ENCODE measurements around the gene MYL5.
A peak's percentile ranks its signal among the peaks of the same experiment; 100 is the strongest.
"Not testable (repeated sequence)": the region's sequence is repeated elsewhere in the genome, so short reads cannot be mapped to it uniquely, and the experiment has no call there.

Gene MYL5

GRCh38 chr4:705278-706082, 31.1 kb downstream of the MYL5 start, which contains the start of gene PCGF3:
PCGF3 (plus strand) TSS chr4:705832; CDS start chr4:733681, 27,849 bp downstream.
- Histone ChIP-seq H3K4me1 (ENCODE audit: insufficient read depth, low read length, severe bottlenecking) (peaks cover 9% of the 10 kb centered on the region), H3K27me3 (ENCODE audit: insufficient read depth, low read length) (no peaks in the 10 kb centered on the region), H3K9me2 (ENCODE audit: low read depth, low read length) (no peaks in the 10 kb centered on the region), H3K4me2 (ENCODE audit: low read length) (peak within 1 kb of the TSS; percentile 78), H3F3A (ENCODE audit: insufficient read depth, low read length) (no peaks in the 10 kb centered on the region), H3K27ac (ENCODE audit: low read depth, low read length, poor library complexity, severe bottlenecking) (no peak within 1 kb of the TSS), H3K9ac (ENCODE audit: low read length) (peak within 1 kb of the TSS; percentile 89), H4K20me1 (ENCODE audit: insufficient read depth, low read length) (no peaks in the 10 kb centered on the region), H2AFZ (ENCODE audit: low read length) (no peak within 1 kb of the TSS), H3K9me3 (ENCODE audit: low read length) (no peaks in the 10 kb centered on the region), H3K4me3 (ENCODE audit: low read depth, low read length, poor library complexity, severe bottlenecking) (peak within 1 kb of the TSS; percentile 97), H3K79me2 (ENCODE audit: insufficient read depth, low read length) (0 out of 2 replicates have a peak, but pooled peaks cover 3% of the 10 kb centered on the region), H3K36me3 (ENCODE audit: insufficient read depth, low read length) (peaks cover 5% of the 10 kb centered on the region; the same call in 1 of the 2 replicates)
- TF ChIP-seq CTCF (IDR thresholded peaks at IDR 0.05; ENCODE audit: low read length) (no peak), EZH2 (IDR thresholded peaks at IDR 0.05; ENCODE audit: borderline replicate concordance, low read length) (no peak)

GRCh38 chr4:706083-706633, 31.8 kb downstream of the MYL5 start:
- peak overlapping the region; percentile 89 for H3K9ac ChIP-seq (ENCODE audit: low read length)
- not testable (repeated sequence) for H3K79me2 ChIP-seq (ENCODE audit: insufficient read depth, low read length); H3K27ac ChIP-seq (ENCODE audit: low read depth, low read length, poor library complexity, severe bottlenecking); H3K9me2 ChIP-seq (ENCODE audit: low read depth, low read length); H3F3A ChIP-seq (ENCODE audit: insufficient read depth, low read length); H2AFZ ChIP-seq (ENCODE audit: low read length); H3K27me3 ChIP-seq (ENCODE audit: insufficient read depth, low read length); H3K4me1 ChIP-seq (ENCODE audit: insufficient read depth, low read length, severe bottlenecking); H4K20me1 ChIP-seq (ENCODE audit: insufficient read depth, low read length); H3K36me3 ChIP-seq (ENCODE audit: insufficient read depth, low read length); H3K9me3 ChIP-seq (ENCODE audit: low read length)
- peak overlapping the region; percentile 97 for H3K4me3 ChIP-seq (ENCODE audit: low read depth, low read length, poor library complexity, severe bottlenecking)
- peak overlapping the region; percentile 66 for H3K4me2 ChIP-seq (ENCODE audit: low read length)

GRCh38 chr4:706834-707598, 32.7 kb downstream of the MYL5 start:
- TF ChIP-seq CTCF (IDR thresholded peaks at IDR 0.05; ENCODE audit: low read length) (no peak), EZH2 (IDR thresholded peaks at IDR 0.05; ENCODE audit: borderline replicate concordance, low read length) (no peak)
- Histone ChIP-seq H2AFZ (ENCODE audit: low read length) (no peak overlapping the region), H3K27ac (ENCODE audit: low read depth, low read length, poor library complexity, severe bottlenecking) (no peak overlapping the region), H3K4me2 (ENCODE audit: low read length) (peak overlapping the region; percentile 56), H3K27me3 (ENCODE audit: insufficient read depth, low read length) (no peaks in the 10 kb centered on the region), H4K20me1 (ENCODE audit: insufficient read depth, low read length) (no peaks in the 10 kb centered on the region), H3K9me2 (ENCODE audit: low read depth, low read length) (no peaks in the 10 kb centered on the region), H3K9me3 (ENCODE audit: low read length) (no peaks in the 10 kb centered on the region), H3K79me2 (ENCODE audit: insufficient read depth, low read length) (0 out of 2 replicates have a peak, but pooled peaks cover 5% of the 10 kb centered on the region), H3K9ac (ENCODE audit: low read length) (peak overlapping the region; percentile 45; the same call in 1 of the 2 replicates), H3K4me3 (ENCODE audit: low read depth, low read length, poor library complexity, severe bottlenecking) (peak overlapping the region; percentile 97), H3K4me1 (ENCODE audit: insufficient read depth, low read length, severe bottlenecking) (peaks cover 9% of the 10 kb centered on the region), H3F3A (ENCODE audit: insufficient read depth, low read length) (no peaks in the 10 kb centered on the region), H3K36me3 (ENCODE audit: insufficient read depth, low read length) (peaks cover 5% of the 10 kb centered on the region; the same call in 1 of the 2 replicates)
